Thyroid gland (tissue), 4 donors: Measurements from ENCODE around the gene EIF3K. TPM values are rescaled to one million over a fixed set of nuclear protein-coding genes. Genes with fewer than 3 reads are reported as not detected.

ENCODE experiments used
- DNase-seq, 2 donors: peaks; one replicate each; pipeline ENCODE4 v3.0.0-alpha.2; 2019
- H3K27ac ChIP-seq, 3 donors: fragments of 200-600 bp; sonication (generic); 1 replicate in 2 of 3; 2 replicates in 1 of 3; pipeline ENCODE4 v1.5.1; 2016 to 2019; ENCODE audit warnings: mild to moderate bottlenecking in 1 of 3, moderate library complexity in 1 of 3
- H3K27me3 ChIP-seq: fragments of 200-600 bp; sonication (generic); one replicate; pipeline ENCODE4 v1.5.1; 2019
- H3K36me3 ChIP-seq, 2 donors: fragments of 200-600 bp; sonication (generic); one replicate each; pipeline ENCODE4 v1.5.1; 2016 to 2019
- H3K4me1 ChIP-seq, 2 donors: fragments of 200-600 bp; sonication (generic); one replicate each; pipeline ENCODE4 v1.5.1; 2017 to 2019
- H3K4me3 ChIP-seq, 3 donors: fragments of 200-600 bp; sonication (generic); replicated peaks in 1 of 3; 1 replicate in 2 of 3; 2 replicates in 1 of 3; pipeline ENCODE4 v1.5.1; 2016; ENCODE audit warnings: mild to moderate bottlenecking in 1 of 3
- H3K9me3 ChIP-seq: fragments of 200-600 bp; sonication (generic); one replicate; pipeline ENCODE4 v1.5.1; 2017
- CTCF ChIP-seq, 6 experiments: fragments of 200-600 bp in 3 of 6; fragments of 450-650 bp in 3 of 6; sonication (generic) in 3 of 6; IDR thresholded peaks; one replicate each; pipeline ENCODE4 v1.5.1; 2016 to 2019; ENCODE audit warnings: antibody characterized with exemption in 6 of 6, mild to moderate bottlenecking in 2 of 6, inconsistent platforms in 1 of 6, moderate library complexity in 1 of 6
- POLR2A ChIP-seq, 2 donors: fragments of 450-650 bp; IDR thresholded peaks; one replicate each; pipeline ENCODE4 v1.6.1; 2017; ENCODE audit warnings: antibody characterized with exemption in 2 of 2, mild to moderate bottlenecking in 2 of 2, moderate library complexity in 1 of 2
- WGBS, 2 donors: methylation state at CpG; one replicate each; pipeline ENCODE4 v1.1.5; 2017; 5-methylcytosine and 5-hydroxymethylcytosine counted together
- intact Hi-C: fragments of 100-400 bp; cut with DNase I; formaldehyde crosslinking; loops from one replicate; pipeline ENCODE4 v1.15.1; 2023
- total RNA-seq, 4 donors: library from RNA; depleted of rRNA; stranded (reverse); fragments of >200 nt; gene quantifications; one replicate each; pipeline ENCODE4 v1.2.3, GENCODE V29; 2016

EIF3K gene
- total RNA-seq, 4 donors from 2014 or later: 205 to 504 (median 440) TPM

DNA sequence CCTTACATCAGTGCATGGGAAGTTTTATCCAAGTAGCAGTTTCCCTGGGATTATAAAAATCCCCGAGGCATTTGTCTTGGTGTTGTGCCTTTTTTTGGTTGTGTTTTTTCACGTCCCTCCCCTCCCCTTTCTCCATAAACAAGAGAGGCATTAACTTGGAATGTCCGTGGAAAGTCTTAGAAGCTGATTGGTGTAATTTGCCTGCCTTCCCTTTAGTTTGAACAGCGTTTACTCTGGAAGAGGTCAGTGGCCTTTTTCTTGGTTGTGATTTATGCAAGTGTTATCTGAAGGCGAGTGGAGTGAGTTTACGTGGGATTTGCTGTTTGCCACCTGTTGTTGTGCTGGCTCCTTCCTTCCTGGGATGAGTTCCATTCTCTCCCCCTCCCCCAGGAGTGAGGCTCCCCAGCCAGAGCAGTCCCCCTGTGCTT lies 35.7 kb downstream of the EIF3K start:
- H3K27me3 ChIP-seq: no peaks in the 10 kb centered on the region
- H3K9me3 ChIP-seq: no peaks in the 10 kb centered on the region
- TF ChIP-seq POLR2A (IDR thresholded peaks at IDR 0.05) (no peak), CTCF (IDR thresholded peaks at IDR 0.05) (no peak)
- H3K4me1 ChIP-seq: peaks cover 95 to 98% of the 10 kb centered on the region in 2 donors
- no peak overlapping the region for H3K4me3 ChIP-seq
- no peaks in the 10 kb centered on the region for H3K36me3 ChIP-seq
- DNase-seq: no peak
- intact Hi-C loops: loop anchor here (5.0 kb wide), 1 partner anchor 33 kb away; no protein-coding TSS in a partner anchor
- peak overlapping the region; percentile 96 to 97 (median 97) for H3K27ac ChIP-seq
- WGBS, 2 donors: 40 to 57% methylated on average over 6 of the region's 6 CpGs

GRCh38 chr19:38655148-38655824 lies 36.3 kb downstream of the EIF3K start:
- peak overlapping the region; percentile 96 to 97 (median 97) for H3K27ac ChIP-seq
- no peak overlapping the region for H3K4me3 ChIP-seq
- no peaks in the 10 kb centered on the region for H3K9me3 ChIP-seq
- H3K27me3 ChIP-seq: no peaks in the 10 kb centered on the region
- H3K4me1 ChIP-seq: peaks cover 96 to 100% of the 10 kb centered on the region in 2 donors
- intact Hi-C loops: no loop called here
- 44 to 59% methylated on average over 5 of the region's 5 CpGs for WGBS, 2 donors
- DNase-seq: no peak
- TF ChIP-seq CTCF (IDR thresholded peaks at IDR 0.05) (no peak), POLR2A (IDR thresholded peaks at IDR 0.05) (no peak)
- no peaks in the 10 kb centered on the region for H3K36me3 ChIP-seq

DNA sequence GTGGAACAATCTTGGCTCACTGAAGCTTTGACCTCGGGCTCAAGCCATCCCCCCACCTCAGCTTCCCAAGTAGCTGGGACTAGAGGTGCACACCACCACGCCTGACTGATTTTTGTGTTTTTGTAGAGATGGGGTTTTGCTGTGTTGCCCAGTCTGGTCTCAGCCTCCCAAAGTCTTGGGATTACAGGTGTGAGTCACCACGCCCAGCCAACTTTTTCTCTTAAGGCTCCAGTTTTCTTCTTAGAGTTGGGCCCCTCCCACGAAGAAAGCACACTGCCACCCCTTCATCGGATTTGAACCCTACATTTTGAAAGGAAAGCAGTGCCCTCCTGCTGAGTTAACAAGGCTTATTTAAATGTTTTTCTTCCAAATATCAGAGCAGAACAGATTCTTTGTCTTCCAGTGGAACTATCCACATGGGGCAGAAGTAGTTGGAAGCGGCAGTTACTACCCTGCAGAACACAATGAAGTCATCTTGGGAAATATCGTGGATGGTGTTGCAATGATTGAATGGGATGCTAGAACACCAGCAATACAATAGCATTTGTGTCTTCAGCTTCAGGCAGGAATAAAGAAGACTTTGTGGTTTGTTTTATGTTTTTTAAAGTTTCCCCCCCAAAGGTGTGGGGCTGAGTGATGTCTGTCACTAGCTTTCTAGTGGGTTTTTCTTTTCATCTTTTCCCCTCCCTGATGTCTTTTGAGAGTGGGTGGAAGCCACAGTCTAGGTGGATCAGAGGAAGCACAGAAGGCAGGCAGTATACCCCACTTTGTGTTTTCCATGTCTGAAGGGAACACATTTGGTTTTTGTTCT lies 37.4 kb downstream of the EIF3K start:
- Histone ChIP-seq H3K36me3 (no peaks in the 10 kb centered on the region), H3K27me3 (no peaks in the 10 kb centered on the region), H3K4me3 (no peak overlapping the region), H3K27ac (peak overlapping the region; percentile 96 to 97 (median 97)), H3K4me1 (peaks cover 96 to 100% of the 10 kb centered on the region in 2 donors), H3K9me3 (no peaks in the 10 kb centered on the region)
- intact Hi-C loops: no loop called here
- TF ChIP-seq POLR2A (IDR thresholded peaks at IDR 0.05) (no peak), CTCF (IDR thresholded peaks at IDR 0.05) (no peak)
- 67 to 71% methylated on average over 7 of the region's 7 CpGs for WGBS, 2 donors
- no peak for DNase-seq

- no peaks in the 10 kb centered on the region for H3K36me3 ChIP-seq
- peak; percentile 48 to 60 for DNase-seq
- 54 to 55% methylated on average over 8 of the region's 8 CpGs for WGBS, 2 donors
- no peaks in the 10 kb centered on the region for H3K27me3 ChIP-seq
- H3K4me1 ChIP-seq: peaks cover 96 to 100% of the 10 kb centered on the region in 2 donors
- H3K4me3 ChIP-seq: no peak overlapping the region
- TF ChIP-seq POLR2A (IDR thresholded peaks at IDR 0.05) (peak in 1 of 2 donors; percentile 6), CTCF (IDR thresholded peaks at IDR 0.05) (no peak)
- intact Hi-C loops: no loop called here
- peak overlapping the region; percentile 96 to 97 (median 97) for H3K27ac ChIP-seq
- no peaks in the 10 kb centered on the region for H3K9me3 ChIP-seq
Measured at GRCh38 chr19:38657633-38658222, 38.7 kb downstream of the EIF3K start.
